GM19463 (cell line): ENCODE measurements around the gene FARP1.

Experiments used
- ATAC-seq: cut with Tn5 transposase; IDR thresholded peaks from one replicate; pipeline ENCODE4 v1.9.1; 2021; ENCODE audit warnings: mild to moderate bottlenecking, moderate library complexity; ENCODE audit not compliant: unreplicated experiment

Gene FARP1

DNA sequence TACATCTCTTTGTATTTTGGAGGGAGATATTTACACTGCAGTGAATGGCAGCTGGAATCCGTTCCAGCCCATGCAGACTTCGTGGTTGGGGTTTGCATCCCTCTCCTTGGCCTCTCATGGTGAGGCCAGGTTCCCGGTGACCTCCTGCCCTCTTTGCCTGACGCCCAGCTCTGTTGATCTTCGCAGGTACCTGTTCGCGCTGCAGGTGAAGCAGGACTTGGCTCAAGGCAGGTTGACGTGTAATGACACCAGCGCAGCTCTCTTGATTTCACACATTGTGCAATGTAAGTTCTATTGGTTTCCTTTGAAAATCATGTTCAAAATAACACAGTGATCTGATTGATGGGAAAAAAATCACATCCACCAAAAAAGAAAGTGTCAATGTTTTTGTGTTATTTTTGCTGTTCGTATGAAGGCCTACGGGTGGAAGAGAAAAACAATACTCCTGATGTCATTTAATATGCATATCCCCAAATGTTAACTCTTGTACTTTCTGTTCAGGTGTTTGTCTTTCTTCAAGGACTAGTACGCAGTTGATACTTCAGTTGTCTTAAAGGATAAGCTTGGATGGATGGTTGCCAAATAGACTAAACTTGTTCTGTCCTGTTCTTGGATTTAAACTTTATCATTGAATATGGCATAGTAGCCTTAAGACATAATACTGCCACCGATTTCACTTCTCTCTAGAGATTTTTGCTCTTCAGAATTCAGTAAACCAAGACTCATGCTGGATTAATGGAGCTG lies 234.9 kb downstream of the FARP1 start:
- ATAC-seq: no peak

DNA sequence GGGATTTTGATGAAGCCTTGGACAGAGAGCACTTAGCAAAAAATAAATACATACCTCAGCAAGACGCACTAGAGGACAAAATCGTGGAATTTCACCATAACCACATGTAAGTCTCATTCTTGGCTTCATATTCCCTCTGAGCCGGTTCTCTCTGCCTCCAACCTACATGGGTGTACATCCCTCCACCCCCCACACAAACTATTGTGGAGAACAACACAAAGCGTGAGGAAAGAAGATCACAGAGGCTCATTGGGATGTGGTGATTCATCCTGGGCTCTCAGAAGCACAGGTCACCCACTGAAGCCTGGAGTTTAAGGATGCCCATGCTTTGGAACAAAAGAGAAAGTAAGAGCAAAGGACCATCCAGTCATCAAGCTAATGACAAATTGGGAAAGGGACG lies 241.8 kb downstream of the FARP1 start:
- ATAC-seq: no peak

DNA sequence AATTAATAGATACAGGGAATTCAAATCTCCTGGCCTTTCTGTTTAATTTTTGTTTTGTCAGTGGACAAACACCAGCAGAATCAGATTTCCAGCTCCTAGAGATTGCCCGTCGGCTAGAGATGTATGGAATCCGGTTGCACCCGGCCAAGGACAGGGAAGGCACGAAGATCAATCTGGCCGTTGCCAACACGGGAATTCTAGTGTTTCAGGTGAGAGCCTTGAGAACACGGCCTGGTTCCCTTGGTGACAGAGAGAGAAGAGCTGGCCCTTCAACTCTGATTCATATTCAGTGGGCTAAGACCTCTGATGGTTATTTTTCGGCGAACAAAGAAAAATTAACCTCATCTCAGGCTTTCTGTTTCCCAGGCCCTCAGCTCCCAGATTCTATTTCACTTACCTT lies 242.7 kb downstream of the FARP1 start:
- ATAC-seq: no peak

DNA sequence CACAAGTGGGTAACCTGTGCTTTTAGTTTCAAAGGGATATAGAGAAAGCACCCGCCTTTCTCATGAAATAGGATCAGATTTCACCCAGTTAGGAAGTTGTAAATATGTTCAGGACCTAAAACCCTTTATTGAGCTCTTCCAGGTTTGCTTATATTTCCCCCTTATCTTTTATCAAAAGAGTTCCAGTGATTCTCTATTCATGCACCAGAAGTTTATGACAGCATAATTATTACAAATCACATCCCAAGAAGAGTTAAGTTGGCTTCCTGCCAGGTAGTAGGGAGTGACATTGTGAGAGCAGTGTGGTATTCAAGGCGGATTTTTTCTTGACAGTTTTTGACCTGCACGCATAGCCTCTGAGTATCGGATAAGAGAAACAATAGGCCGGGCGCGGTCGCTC lies 243.7 kb downstream of the FARP1 start:
- no peak for ATAC-seq

DNA sequence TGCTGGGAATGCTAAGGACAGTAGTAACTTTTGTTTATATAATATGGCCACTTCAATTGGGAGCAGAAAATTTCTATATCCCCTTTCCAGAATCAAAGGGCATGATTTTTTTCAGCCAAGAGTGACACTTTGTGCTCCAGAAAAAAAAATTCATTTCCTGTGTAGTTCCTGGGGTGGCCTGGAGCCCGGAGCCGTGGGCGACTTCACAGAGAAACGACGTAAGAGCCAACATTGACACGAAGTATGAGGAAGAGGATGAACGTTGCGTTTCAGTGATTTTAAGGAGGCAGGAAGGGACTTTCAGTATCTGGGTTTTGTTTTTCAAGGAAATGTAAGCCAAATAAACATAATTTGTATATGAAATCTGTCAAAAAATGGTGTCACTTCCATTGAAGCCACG lies 246.4 kb downstream of the FARP1 start:
- ATAC-seq: no peak

DNA sequence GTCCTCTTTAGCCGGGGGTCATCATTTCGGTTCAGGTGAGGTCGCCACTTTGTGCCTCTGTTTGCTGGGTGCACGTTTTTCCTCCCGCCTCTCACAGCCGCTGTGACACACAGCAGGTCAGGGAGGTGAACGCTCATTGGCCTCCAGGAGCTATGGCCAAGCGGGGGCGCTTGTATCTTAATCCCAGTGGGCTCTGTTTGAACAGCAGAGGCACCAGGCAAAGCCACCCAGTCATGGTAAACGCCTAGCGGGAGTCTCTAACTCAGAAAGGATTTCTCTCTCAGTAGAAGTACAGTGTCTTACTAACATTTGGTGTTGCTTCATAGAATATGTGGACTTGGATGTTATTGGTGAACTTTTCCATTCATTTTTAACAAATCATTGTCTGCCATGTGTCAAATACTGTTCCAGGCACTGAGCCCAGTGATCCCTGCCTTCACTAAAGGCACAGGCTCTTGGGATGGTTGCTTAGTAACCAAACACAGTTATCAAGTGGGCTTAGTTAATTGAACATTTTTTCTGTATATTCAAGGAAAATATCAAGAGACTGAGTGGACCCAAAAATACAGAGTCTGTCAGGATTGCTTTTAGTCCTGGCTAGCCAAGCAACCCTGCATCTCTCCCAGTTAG lies 247.3 kb downstream of the FARP1 start:
- no peak for ATAC-seq

DNA sequence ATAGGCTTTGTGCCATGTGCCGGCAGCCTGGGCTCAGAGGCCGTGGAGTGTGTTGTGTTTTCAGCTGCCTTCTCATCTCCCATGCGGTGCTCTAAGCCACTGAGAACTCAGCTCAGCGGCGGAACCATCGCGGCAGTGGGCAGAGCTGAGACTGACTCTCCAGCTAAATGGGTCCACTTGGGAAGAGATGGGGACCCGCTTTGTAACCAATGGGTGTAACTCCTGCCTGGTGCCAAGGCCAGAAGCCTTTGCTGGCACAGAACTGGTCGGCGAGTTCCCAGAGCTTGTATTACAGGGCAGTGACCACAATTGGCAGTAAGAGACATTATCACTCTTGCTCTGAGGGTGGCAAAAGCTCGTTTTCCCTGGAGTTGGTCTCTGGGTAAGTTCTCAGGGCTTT lies 251.0 kb downstream of the FARP1 start:
- no peak for ATAC-seq

DNA sequence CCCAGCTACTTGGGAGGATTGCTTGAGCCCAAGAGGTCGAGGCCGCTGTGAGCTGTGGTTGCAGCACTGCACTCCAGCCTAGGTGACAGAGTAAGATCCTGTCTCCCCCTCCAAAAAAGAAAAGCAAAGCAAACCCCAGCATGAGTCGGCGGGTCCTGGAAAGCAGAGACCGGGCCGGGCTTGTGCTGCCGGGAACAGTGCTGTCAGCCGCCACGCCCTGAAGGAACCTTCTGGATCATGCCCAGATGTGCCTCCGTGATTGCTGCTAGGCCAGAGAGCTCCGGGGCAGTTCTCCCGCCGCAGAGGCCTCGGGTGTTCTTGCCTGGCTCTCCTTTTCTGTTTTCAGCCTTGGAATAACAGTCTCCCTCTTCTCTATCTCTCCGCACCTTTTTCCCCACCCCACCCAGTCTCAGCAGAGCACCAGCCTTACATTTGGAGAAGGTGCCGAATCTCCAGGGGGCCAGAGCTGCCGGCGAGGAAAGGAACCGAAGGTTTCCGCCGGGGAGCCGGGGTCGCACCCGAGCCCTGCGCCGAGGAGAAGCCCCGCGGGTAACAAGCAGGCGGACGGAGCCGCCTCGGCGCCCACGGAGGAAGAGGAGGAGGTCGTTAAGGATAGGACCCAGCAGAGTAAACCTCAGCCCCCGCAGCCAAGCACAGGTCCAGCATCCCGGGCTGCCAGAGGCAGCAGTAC lies 252.1 kb downstream of the FARP1 start:
- no peak for ATAC-seq

DNA sequence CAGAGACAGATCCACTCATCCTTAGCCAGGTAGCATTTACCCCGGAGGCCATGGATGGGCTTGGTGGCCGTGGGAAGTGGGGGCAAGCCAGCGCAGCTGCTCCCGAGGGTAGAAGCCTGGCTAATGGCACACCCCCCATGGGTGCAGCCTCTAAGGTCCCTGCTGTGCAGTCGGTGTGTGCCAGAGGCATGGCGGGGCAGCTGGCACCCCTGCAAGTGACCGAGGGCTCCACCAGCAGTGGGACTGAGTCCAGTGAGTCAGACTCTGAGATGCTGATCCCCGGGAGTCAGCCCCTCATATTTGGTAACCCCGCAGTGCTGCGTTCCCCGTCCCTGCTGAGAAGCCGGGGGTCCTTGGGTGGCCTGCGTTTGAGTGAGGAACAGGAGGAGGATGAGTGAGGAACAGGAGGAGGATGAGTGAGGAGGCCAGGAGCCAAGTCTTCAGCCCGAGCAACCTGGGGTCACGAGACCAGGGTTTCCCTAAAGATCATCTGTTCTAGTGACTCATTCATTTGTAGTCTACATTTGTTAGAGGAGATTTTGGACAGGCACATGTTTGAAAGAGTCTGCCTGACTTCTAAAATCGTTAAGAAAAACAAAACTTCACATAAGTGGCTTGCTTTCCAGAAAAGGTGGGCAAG lies 253.3 kb downstream of the FARP1 start:
- no peak for ATAC-seq

DNA sequence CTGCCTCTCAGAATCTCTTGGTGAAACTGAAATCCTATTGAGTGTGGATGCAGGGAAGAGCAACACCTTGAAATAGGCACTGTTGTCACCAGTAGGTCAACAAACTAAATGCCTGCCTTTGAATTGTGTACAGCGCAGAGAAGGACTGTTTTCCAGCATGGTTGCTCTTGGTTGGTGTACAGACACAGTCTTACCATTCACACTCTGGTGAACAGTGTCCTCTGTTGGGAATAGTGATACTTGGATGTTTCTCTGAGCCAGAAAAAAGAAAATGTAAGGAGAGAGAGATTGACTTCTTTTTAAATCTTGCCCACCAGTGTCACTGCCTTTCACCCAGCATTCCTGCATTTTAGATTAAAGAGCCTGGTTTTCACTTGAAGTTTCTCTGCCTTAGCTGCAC lies 254.3 kb downstream of the FARP1 start:
- no peak for ATAC-seq

DNA sequence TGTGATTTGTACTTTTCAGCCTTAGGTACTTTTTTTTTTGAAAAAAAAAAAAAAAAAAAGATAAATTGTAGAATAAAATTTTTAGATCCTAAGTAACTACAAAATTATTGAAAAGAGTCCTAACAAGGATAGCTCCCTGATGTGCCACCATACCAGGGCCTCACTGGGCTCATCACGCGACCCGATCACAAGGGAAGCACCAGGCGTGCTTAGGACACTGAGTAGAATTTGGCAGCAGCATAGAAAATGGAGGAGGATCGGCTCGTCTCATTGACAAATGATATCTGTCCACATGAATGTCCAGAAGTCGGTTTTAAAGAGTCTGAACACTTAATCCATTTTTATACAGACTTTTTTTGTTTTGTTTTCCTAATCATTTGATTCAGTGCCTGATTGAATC lies 255.0 kb downstream of the FARP1 start:
- no peak for ATAC-seq

DNA sequence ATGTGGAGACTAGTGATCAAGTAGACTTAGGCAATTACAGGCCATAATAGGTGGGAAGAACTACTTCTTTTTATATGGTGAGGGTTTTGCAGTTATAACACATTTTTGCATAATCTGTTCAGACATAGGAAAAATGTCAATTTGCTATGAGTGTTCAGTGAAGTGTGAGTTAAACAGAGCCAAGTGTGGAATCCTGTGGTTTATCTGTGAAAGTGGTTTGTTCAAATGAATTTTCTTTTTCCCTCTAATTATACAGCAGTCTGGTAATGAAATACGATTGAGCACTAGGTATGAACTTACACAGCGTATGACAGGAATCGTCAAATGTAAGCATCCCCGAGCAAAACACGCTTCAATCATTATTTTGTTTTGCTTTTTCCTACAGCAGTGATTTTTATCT lies 255.7 kb downstream of the FARP1 start:
- ATAC-seq: no peak

DNA sequence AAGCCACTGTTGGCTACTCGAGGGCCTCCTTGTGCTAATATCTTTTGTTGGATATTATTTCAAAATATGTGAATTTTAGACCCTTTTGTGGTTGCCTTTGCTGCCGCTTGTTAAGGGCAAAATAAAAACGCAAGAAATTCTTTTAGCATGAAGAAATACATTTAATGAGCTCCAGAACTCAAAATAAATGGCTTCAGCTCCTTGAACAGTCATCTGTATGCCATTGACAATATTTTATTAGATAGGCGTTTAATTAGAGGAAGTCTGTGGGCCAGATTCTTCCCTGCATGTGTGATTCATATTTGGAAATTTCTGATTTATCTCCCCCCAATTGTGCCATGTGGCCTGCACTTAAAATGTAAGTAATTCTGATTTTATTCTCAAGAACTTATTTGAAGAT lies 256.9 kb downstream of the FARP1 start:
- ATAC-seq: no peak

DNA sequence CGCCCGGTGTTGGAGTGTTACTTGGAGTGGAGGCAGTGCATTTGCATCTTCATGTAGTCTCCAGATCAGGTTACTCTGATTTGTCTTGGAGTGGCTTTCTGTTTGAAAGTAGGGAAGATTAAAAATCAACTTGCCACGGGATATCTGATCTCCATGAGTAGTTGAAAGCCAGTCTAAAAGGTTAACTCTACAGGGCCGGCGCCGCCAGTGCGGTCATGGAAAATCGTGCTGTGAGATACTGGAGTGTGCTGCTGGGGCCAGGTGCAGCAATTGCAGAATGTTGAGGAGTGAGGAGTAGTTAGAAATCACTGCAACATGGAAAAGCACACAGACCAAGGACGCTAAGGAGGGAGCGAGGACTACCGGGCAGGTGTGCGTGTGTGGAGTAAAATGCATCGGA lies 259.0 kb downstream of the FARP1 start:
- ATAC-seq: no peak

DNA sequence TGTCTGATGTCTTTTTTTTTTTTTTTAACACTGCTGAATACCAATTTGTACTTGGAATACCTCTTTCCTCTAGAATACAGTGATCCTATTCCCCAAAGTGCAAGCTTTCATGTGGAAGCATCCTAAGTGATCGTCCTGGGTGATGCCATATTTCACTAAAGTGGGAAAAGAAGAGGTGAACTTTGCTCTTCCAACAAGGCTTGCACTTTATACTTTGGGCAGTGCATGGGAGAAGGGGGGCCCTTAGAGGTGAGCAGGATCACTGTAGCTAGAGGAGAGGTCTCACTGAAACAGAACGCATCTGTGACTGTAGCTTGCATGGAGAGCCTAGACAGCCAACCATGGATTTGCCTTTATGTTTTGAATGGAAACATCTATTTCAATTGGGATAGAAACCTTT lies 260.2 kb downstream of the FARP1 start:
- no peak for ATAC-seq

DNA sequence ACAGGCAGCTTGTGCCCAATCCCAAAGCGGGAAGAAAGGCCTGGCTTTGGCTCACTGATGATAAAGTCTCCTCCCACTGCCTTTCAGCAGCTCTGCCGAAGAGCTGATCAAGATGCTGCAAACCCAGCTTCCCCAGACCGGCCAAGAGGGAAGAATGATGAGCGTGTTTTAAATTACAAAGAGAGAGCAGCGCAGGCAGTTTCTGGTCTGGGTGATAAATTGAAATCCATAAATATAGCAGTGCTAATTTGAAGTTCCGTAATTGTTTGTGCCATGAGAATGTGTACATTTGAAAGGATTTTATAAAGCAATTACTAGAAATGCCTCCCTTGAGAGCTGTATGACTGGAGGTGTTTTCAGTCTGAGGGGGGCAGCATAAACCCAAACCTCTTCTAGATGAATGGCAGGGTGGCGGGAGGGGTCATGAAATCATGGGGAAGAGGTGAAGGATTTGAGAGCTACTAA lies 262.2 kb downstream of the FARP1 start:
- no peak for ATAC-seq

DNA sequence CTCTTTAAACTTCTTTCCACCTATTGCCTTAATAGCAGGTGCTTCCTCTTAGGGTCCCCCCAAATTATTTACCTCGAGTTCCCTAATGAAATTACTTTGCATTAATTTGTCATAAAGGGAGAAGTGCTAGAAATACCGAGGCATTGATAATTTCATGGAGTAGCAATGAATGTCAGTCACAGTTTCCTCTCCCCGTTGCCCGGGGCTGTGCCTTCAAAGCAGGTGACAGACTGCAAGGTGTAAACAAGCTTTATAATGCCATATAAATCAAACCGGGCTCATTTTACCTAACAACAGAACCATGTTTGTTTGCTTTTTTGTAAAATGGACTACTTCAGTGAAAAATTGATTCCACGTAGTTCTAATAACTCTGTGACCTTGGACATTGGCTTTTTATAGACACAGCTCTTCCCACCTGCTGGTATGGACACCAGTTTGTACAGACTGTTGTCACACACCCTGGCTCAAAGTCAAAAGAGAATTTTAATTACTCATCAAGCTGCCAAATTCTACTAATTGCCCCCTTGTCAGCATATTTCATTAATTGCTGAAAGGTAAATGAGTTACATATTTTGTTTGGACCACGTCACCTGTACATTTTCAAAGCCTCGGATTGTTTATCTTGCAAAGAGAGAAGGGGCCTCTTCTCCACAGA lies 262.9 kb downstream of the FARP1 start:
- ATAC-seq: no peak

DNA sequence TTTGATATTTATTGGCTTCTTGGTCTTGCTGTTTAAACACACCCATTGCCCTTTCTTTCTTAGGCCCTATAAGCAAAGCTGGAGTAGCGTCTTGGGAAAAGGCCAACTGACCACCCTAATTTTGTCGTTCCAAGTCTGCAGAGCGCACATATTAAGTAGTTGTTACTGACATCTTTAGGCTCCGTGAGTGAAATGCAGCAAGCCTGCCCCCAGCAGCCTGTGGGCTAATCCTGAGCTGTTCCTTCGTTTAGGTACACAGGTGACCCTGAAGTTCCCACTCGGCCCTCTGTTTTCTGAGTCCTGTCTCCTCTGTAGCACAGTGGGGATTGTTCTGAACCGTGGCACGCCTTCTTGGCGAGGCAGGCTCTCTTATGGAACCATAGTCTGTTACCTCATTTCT lies 263.5 kb downstream of the FARP1 start:
- ATAC-seq: no peak

DNA sequence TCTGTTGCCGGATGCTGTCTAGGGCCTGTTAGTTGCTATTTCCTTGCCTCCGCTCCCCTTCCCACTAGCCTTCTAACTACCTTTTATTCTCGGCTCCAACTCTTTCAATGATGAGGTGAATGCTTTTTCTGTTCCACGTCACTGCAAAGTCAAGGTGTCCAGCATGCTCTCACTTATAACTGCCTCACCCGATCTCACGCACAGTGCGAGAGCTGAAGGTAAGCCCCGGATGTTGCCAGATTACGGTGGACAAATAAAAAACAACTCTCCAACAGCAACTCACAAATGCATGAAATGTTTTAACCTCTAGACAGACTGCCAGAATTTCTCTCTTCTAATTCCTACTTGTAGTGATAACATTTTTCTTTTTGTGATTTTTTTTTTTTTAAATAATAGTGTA lies 264.1 kb downstream of the FARP1 start:
- no peak for ATAC-seq

DNA sequence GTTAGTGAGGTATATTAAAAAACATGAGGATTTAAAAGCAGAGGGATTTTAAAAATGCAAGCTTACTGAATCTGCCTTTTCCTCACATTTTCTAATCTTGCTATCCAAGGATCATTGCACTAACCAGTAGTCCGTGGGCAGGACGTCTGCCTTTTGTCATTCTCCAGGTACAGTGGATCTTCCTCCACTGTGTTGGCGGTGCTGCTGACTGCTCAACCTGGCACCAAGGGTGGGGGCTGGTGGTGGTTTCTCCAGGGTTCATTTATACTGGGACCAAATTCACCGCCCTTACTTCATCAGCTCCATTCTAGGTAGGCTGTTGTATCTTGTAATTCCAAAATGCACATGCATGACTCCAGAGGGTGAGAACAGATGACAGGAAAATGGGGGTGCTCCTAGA lies 264.7 kb downstream of the FARP1 start:
- ATAC-seq: no peak

DNA sequence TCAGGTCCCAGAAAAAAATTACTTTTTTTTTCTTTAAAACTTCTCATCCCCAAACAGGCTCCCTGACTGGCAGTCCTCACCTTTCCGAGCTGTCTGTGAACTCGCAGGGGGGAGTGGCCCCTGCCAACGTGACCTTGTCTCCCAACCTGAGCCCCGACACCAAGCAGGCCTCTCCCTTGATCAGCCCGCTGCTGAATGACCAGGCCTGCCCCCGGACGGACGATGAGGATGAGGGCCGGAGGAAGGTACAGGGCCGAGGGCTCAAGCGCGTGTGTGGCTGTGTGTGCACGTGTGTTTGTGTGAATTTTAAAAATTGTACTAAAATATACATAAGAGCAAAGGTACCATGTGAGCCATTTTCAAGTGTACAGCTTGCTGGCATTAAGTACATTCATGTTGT lies 266.4 kb downstream of the FARP1 start:
- ATAC-seq: no peak
